Panc1 (cell line): ENCODE results near the gene ZDHHC4.

Experiments
- CTCF ChIP-seq: fragments of 450-650 bp; IDR thresholded peaks from 2 replicates; pipeline ENCODE4 v1.5.1; 2017; ENCODE audit warnings: mild to moderate bottlenecking
- POLR2AphosphoS5 ChIP-seq: IDR thresholded peaks from 2 replicates; pipeline ENCODE4 v1.6.1; 2012; ENCODE audit warnings: mild to moderate bottlenecking, low read depth, low read length, moderate library complexity
- REST ChIP-seq, 2 experiments: IDR thresholded peaks; 2 replicates each; pipeline ENCODE4 v1.6.1; 2011 to 2012; ENCODE audit warnings: low read depth in 2 of 2, control low read depth in 1 of 2, low read length in 1 of 2, mild to moderate bottlenecking in 1 of 2, moderate library complexity in 1 of 2; ENCODE audit not compliant: insufficient read depth in 1 of 2

DNA sequence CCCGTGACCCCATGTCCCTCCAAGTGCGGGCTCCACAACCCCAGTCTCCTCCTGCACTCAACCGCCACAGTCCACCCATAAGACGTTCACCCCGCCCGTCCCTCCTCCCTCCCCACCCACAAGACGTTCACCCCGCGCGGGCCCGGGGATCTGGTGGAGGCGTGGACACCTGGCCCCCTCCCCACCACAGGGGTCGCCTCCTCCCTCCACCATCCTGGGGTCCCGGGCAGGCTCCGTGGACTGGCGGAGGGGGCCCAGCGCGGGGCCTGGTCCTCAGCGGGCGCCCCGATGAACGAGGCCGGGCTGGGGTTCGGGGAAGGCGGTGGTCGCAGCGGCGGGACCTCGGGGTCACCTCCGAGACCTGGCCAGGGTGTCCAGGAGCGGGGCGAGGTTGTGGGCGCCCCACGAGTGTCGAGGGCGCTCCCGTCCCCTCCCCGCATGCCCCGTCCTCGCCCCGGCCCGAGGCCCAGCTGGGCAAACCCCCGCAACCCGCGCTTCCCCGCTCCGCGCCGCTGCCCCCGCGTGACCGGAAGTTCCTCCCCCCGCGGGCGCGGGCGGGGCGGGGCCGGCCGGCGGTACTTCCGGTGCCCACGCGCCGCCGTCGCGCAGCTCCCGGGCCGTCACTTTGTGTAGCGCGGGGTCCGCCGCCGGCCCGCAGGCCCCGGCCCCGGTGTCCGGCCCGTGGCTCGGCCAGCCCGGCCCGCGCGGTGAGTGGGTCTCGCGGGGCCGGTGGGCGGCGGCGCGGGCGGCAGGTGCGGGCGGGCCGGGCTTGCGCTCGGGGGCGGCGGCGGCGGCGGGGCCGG lies 59.7 kb downstream of the ZDHHC4 start, which contains the start of gene ZNF316:
- TF ChIP-seq CTCF (no peak), REST (IDR thresholded peaks at IDR 0.05; ENCODE audit: insufficient read depth in 1 of 2, low read depth in 2 of 2, low read length in 1 of 2) (no peak), POLR2AphosphoS5 (peak; percentile 76)
